Esophagus muscularis mucosa (tissue), 4 donors: ENCODE data around the gene CTCF. TPM values are rescaled to one million over a fixed set of nuclear protein-coding genes. Genes with fewer than 3 reads are reported as not detected.

Experiments used
- DNase-seq: peaks from one replicate; pipeline ENCODE4 v3.0.0-alpha.2; 2017; ENCODE audit errors: extremely low spot score
- H3K27ac ChIP-seq, 4 donors: fragments of 200-600 bp; sonication (generic); replicated peaks in 1 of 4; 1 replicate in 3 of 4; 2 replicates in 1 of 4; pipeline ENCODE4 v1.5.1; 2016 to 2019; ENCODE audit warnings: mild to moderate bottlenecking in 1 of 4
- H3K27me3 ChIP-seq, 4 donors: fragments of 200-600 bp; sonication (generic); one replicate each; pipeline versions ENCODE4 v1.5.1 to v1.6.0; 2016 to 2019
- H3K36me3 ChIP-seq, 4 donors: fragments of 200-600 bp; sonication (generic); one replicate each; pipeline ENCODE4 v1.5.1; 2016 to 2019
- H3K4me1 ChIP-seq, 4 donors: fragments of 200-600 bp; sonication (generic); one replicate each; pipeline ENCODE4 v1.5.1; 2016 to 2019
- H3K4me3 ChIP-seq, 4 donors: fragments of 200-600 bp; sonication (generic); 1 replicate in 2 of 4; 2 replicates in 2 of 4; pipeline ENCODE4 v1.5.1; 2016 to 2019; ENCODE audit warnings: mild to moderate bottlenecking in 4 of 4, moderate library complexity in 1 of 4
- H3K9me3 ChIP-seq, 4 donors: fragments of 200-600 bp; sonication (generic); 1 replicate in 3 of 4; 2 replicates in 1 of 4; pipeline ENCODE4 v1.5.1; 2016 to 2019
- EP300 ChIP-seq: sonication (generic); formaldehyde crosslinking; IDR thresholded peaks from one replicate; pipeline ENCODE4 v1.6.1; 2017; ENCODE audit warnings: antibody characterized with exemption
- POLR2A ChIP-seq: fragments of 450-650 bp; IDR thresholded peaks from one replicate; pipeline ENCODE4 v1.6.1; 2017; ENCODE audit warnings: antibody characterized with exemption, moderate library complexity, mild to moderate bottlenecking, low read depth
- POLR2AphosphoS5 ChIP-seq, 2 donors: sonication (generic); formaldehyde crosslinking; IDR thresholded peaks; one replicate each; pipeline ENCODE4 v1.6.1; 2017; ENCODE audit warnings: antibody characterized with exemption in 2 of 2
- WGBS: methylation state at CpG from one replicate; pipeline ENCODE4 v1.1.5; 2018; 5-methylcytosine and 5-hydroxymethylcytosine counted together
- intact Hi-C: fragments of 100-400 bp; cut with DNase I; formaldehyde crosslinking; loops from one replicate; pipeline ENCODE4 v1.15.1; 2023
- total RNA-seq, 4 donors: library from RNA; depleted of rRNA; stranded (reverse); fragments of >200 nt; gene quantifications; one replicate each; pipeline versions ENCODE4 v1.1.0 to v1.2.1, GENCODE V29; 2016
- TF ChIP-seq, protein P1 (sequence below), 3 experiments: fragments of 200-600 bp in 2 of 3; fragments of 450-650 bp in 1 of 3; sonication (generic) in 2 of 3; IDR thresholded peaks; one replicate each; pipeline ENCODE4 v1.5.1; 2017 to 2019; ENCODE audit warnings: antibody characterized with exemption in 3 of 3, mild to moderate bottlenecking in 2 of 3, moderate library complexity in 1 of 3

The CTCF gene
- total RNA-seq, 4 donors from 2014 or later = 27.5 to 46.3 (median 38.5) TPM

- no peak for DNase-seq
- no peak overlapping the region for H3K4me3 ChIP-seq
- H3K27me3 ChIP-seq = no peaks in the 10 kb centered on the region
- H3K9me3 ChIP-seq = no peaks in the 10 kb centered on the region
- H3K27ac ChIP-seq = peak overlapping the region; percentile 3 to 50 (median 28)
- TF ChIP-seq, protein P1, sequence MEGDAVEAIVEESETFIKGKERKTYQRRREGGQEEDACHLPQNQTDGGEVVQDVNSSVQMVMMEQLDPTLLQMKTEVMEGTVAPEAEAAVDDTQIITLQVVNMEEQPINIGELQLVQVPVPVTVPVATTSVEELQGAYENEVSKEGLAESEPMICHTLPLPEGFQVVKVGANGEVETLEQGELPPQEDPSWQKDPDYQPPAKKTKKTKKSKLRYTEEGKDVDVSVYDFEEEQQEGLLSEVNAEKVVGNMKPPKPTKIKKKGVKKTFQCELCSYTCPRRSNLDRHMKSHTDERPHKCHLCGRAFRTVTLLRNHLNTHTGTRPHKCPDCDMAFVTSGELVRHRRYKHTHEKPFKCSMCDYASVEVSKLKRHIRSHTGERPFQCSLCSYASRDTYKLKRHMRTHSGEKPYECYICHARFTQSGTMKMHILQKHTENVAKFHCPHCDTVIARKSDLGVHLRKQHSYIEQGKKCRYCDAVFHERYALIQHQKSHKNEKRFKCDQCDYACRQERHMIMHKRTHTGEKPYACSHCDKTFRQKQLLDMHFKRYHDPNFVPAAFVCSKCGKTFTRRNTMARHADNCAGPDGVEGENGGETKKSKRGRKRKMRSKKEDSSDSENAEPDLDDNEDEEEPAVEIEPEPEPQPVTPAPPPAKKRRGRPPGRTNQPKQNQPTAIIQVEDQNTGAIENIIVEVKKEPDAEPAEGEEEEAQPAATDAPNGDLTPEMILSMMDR (IDR thresholded peaks at IDR 0.05) = no peak
- TF ChIP-seq EP300 = no peak
- TF ChIP-seq POLR2A = no peak
- no peak for TF ChIP-seq POLR2AphosphoS5 (IDR thresholded peaks at IDR 0.05)
- H3K4me1 ChIP-seq = peaks cover 74 to 90% (median 80%) of the 10 kb centered on the region in 4 donors
- 80% methylated on average over 9 of the region's 14 CpGs for WGBS
- intact Hi-C loops = no loop called here
- peaks cover 26 to 82% (median 78%) of the 10 kb centered on the region in 4 donors for H3K36me3 ChIP-seq
Measured at GRCh38 chr16:67541391-67542263, 20.7 kb upstream of the CTCF start.

DNA sequence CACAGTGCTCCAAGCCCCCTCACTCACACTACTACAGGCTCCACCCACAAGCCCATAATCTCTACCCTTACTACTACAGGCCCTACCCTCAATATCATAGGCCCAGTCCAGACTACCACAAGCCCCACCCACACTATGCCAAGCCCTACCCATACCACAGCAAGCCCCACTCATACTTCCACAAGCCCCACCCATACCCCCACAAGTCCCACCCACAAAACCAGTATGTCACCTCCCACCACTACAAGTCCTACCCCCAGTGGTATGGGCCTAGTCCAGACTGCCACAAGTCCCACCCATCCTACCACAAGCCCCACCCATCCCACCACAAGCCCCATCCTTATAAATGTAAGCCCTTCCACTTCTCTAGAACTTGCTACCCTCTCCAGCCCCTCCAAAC lies 19.9 kb upstream of the CTCF start:
- H3K4me3 ChIP-seq = no peak overlapping the region
- H3K4me1 ChIP-seq = peaks cover 74 to 90% (median 80%) of the 10 kb centered on the region in 4 donors
- H3K9me3 ChIP-seq = no peaks in the 10 kb centered on the region
- H3K27ac ChIP-seq = peak overlapping the region; percentile 3 to 50 (median 28)
- intact Hi-C loops = no loop called here
- TF ChIP-seq EP300 (no peak), POLR2AphosphoS5 (IDR thresholded peaks at IDR 0.05) (no peak), POLR2A (no peak)
- TF ChIP-seq, protein P1 (IDR thresholded peaks at IDR 0.05) = no peak
- H3K36me3 ChIP-seq = peaks cover 26 to 91% (median 86%) of the 10 kb centered on the region in 4 donors
- no peak for DNase-seq
- H3K27me3 ChIP-seq = no peaks in the 10 kb centered on the region

DNA sequence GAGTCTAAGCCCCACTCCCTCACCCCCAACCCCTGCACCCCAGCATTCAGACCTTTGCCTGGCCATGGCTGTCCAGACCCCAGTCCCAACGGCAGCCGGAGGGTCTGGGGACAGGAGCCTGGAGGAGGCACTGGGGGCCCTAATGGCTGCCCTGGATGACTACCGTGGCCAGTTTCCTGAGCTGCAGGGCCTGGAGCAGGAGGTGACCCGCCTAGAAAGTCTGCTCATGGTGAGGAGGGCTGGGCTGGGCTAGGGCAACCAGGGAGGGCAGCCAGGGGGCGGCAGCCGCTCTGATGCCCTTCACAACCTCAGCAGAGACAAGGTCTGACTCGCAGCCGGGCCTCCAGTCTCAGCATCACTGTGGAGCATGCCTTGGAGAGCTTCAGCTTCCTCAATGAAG lies 19.3 kb upstream of the CTCF start:
- peaks cover 26 to 97% (median 91%) of the 10 kb centered on the region in 4 donors for H3K36me3 ChIP-seq
- no peaks in the 10 kb centered on the region for H3K9me3 ChIP-seq
- WGBS = 94% methylated on average over 4 of the region's 8 CpGs
- TF ChIP-seq POLR2AphosphoS5 (IDR thresholded peaks at IDR 0.05) = no peak
- intact Hi-C loops = no loop called here
- peak overlapping the region in 1 of 4 donors; percentile 50 for H3K27ac ChIP-seq
- no peak overlapping the region for H3K4me3 ChIP-seq
- peaks cover 74 to 90% (median 82%) of the 10 kb centered on the region in 4 donors for H3K4me1 ChIP-seq
- H3K27me3 ChIP-seq = no peaks in the 10 kb centered on the region
- no peak for DNase-seq

- TF ChIP-seq POLR2A (no peak), POLR2AphosphoS5 (IDR thresholded peaks at IDR 0.05) (peak in 1 of 2 donors; percentile 39)
- TF ChIP-seq, protein P1 (IDR thresholded peaks at IDR 0.05) = no peak
- H3K4me1 ChIP-seq = peaks cover 68 to 90% (median 80%) of the 10 kb centered on the region in 4 donors
- intact Hi-C loops = no loop called here
- peaks cover 26 to 100% (median 95%) of the 10 kb centered on the region in 4 donors for H3K36me3 ChIP-seq
- no peak overlapping the region for H3K4me3 ChIP-seq
- DNase-seq = peak; percentile 90
- H3K27me3 ChIP-seq = no peaks in the 10 kb centered on the region
- 86% methylated on average over 6 of the region's 6 CpGs for WGBS
- H3K9me3 ChIP-seq = no peaks in the 10 kb centered on the region
- no peak overlapping the region for H3K27ac ChIP-seq
Measured at GRCh38 chr16:67543582-67543981, 18.7 kb upstream of the CTCF start.

DNA sequence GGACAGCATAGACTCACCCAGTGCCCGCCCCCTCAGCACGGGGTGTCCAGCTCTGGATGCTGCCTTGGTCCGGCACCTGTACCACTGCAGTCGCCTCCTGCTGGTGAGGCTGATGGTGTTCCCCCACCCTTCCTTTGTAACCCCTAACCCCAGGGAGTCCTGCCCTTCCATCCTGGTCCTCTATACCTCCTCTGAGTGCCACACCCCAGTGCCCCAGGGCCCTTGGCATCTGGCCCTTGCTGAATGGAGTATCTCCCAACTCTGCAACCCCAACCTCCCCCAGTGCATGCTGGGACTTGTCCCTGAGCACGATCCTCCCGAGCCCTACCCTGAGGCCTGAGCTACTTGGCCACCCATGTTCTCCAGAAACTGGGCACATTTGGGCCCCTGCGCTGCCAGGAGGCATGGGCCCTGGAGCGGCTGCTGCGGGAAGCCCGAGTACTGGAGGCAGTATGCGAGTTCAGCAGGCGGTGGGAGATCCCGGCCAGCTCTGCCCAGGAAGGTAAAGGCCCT lies 17.9 kb upstream of the CTCF start:
- Histone ChIP-seq H3K9me3 (no peaks in the 10 kb centered on the region), H3K36me3 (peaks cover 26 to 100% (median 95%) of the 10 kb centered on the region in 4 donors), H3K27me3 (no peaks in the 10 kb centered on the region), H3K27ac (peak overlapping the region in 1 of 4 donors; percentile 40), H3K4me3 (no peak overlapping the region), H3K4me1 (peaks cover 60 to 87% (median 73%) of the 10 kb centered on the region in 4 donors)
- peak; percentile 83 for DNase-seq
- TF ChIP-seq POLR2A (no peak), POLR2AphosphoS5 (IDR thresholded peaks at IDR 0.05) (no peak), EP300 (no peak)
- TF ChIP-seq, protein P1 (IDR thresholded peaks at IDR 0.05) = no peak
- 76% methylated on average over 9 of the region's 13 CpGs for WGBS
- intact Hi-C loops = no loop called here
